Heart right ventricle (tissue), 16 donors: Measurements from ENCODE around the gene ZNRF1. TPM values are rescaled to one million over a fixed set of nuclear protein-coding genes. Genes with fewer than 3 reads are reported as not detected.

Experiments used
- ATAC-seq, 8 donors: fragments of 200-7000 bp; cut with Tn5 transposase; one replicate each; pipeline ENCODE4 v1.9.1; 2020; ENCODE audit warnings: mild to moderate bottlenecking in 8 of 8, moderate library complexity in 8 of 8, moderate number of reproducible peaks in 1 of 8
- DNase-seq, 2 donors: peaks; one replicate each; pipeline ENCODE4 v3.0.0-alpha.2; 2020
- H3K27ac ChIP-seq, 10 donors: fragments of 200-600 bp; sonication (generic) in 2 of 10; one replicate each; pipeline versions ENCODE4 v1.5.0 to v1.8.0; 2020 to 2022; ENCODE audit warnings: mild to moderate bottlenecking in 3 of 10
- H3K27me3 ChIP-seq, 7 donors: fragments of 200-600 bp; one replicate each; pipeline ENCODE4 v1.8.0; 2021 to 2022; ENCODE audit warnings: mild to moderate bottlenecking in 2 of 7
- H3K36me3 ChIP-seq, 9 donors: fragments of 200-600 bp; sonication (generic) in 1 of 9; one replicate each; pipeline versions ENCODE4 v1.5.0 to v1.8.0; 2020 to 2022; ENCODE audit warnings: mild to moderate bottlenecking in 2 of 9
- H3K4me1 ChIP-seq, 9 donors: fragments of 200-600 bp; sonication (generic) in 1 of 9; one replicate each; pipeline versions ENCODE4 v1.5.0 to v1.8.0; 2020 to 2022; ENCODE audit warnings: mild to moderate bottlenecking in 4 of 9
- H3K4me3 ChIP-seq, 10 donors: fragments of 200-600 bp; sonication (generic) in 2 of 10; one replicate each; pipeline versions ENCODE4 v1.5.0 to v1.8.0; 2020 to 2022; ENCODE audit warnings: mild to moderate bottlenecking in 7 of 10, moderate library complexity in 2 of 10
- H3K9me3 ChIP-seq, 11 donors: fragments of 200-600 bp in 10 of 11; sonication (generic) in 2 of 11; one replicate each; pipeline versions ENCODE4 v1.5.0 to v1.8.0; 2013 to 2022; ENCODE audit warnings: mild to moderate bottlenecking in 2 of 11, control low read depth in 1 of 11, moderate library complexity in 1 of 11
- CTCF ChIP-seq, 9 donors: fragments of 200-600 bp; sonication (generic) in 2 of 9; IDR thresholded peaks; one replicate each; pipeline versions ENCODE4 v1.5.0 to v1.8.0; 2021 to 2022; ENCODE audit warnings: antibody characterized with exemption in 9 of 9, mild to moderate bottlenecking in 5 of 9, moderate library complexity in 1 of 9
- WGBS, 2 donors: extraction: QIAGEN DNeasy Blood & Tissue Kit; methylation state at CpG; one replicate each; pipeline ENCODE4 v1.1.7; 2013; ENCODE audit warnings: inconsistent platforms in 1 of 2; 5-methylcytosine and 5-hydroxymethylcytosine counted together
- intact Hi-C, 10 donors: fragments of 100-400 bp; cut with DNase I; formaldehyde crosslinking; loops; one replicate each; pipeline versions ENCODE4 v1.11.1 to v1.14.2; 2022
- polyA plus RNA-seq, 2 donors: library from polyadenylated mRNA; stranded (reverse); fragments of 200-250 nt; gene quantifications; one replicate each; pipeline ENCODE4 v1.2.3, GENCODE V29; 2013
- total RNA-seq, 10 donors: library from RNA; stranded (reverse); fragmentation: NEBNext Ultra II Directional in 3 of 10; extraction: Animal tissue kit (Norgen Biotek cat#: 25700) in 3 of 10; gene quantifications; one replicate each; pipeline versions ENCODE4 v1.2.1 to v1.2.4, GENCODE V29; 2021 to 2023
- donor health status: Arrhythmogenic right ventricular cardiomyopathy.
- donor health status: ischemic (EF 13 %, LVEDD 7.1; RV severe dilation, severe dysfunction).
- donor health status: healthy with polysubstance abuse.
- donor health status: DM: no; HTN: yes; CAD: no.
- donor health status: DM: no; HTN: no; CAD: no.
- donor health status: ischemic (EF 25% LVEDD 6.9; RV normal size, moderate dysfunction).
- donor health status: ischemic (EF 25% LVEDD 5.7; RV mildly dilated, moderate dysfunction).
- donor health status: healthy.
- donor health status: DM: yes; HTN: yes; CAD: no.
- donor health status: Ischemic cardiomyopathy.
- donor health status: ischemic (EF 35%, LVEDD 5.7; RV mildly dilated, moderate dysfunction).
- donor health status: nonischemic (EF 11% LVEDD 7.7; RV severe dilation, severe dysfunction).
- donor health status: DM: yes; HTN: yes; CAD: no.
- donor health status: PGD.
- donor health status: ischemic (EF 29% LVEDD 5.4; RV normal size, mild dysfunction).
- donor health status: nonischemic (EF 23%, LVEDD 6.1; RV moderate dilation, normal function).

ZNRF1 gene
- total and polyA plus RNA-seq, 12 donors, result 13.1 to 30.8 (median 20.8) TPM

DNA sequence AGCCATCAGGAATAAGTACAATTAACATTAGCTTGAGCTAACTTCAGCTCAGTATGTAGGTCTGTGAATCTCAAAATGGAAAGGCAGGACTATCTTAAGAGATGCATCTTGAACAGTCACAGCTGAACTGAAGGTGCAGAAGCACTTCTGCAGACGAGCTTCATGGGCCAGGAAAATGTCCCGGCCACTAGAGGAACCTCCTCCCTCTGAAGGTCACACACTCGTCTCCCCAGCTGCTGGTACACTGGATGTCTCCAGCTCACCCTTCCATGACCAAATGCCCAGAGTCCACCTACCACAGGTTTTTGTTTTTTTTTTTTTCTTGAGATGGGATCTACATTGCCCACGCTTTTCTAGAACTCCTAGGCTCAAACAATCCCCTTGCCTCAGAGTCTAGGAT, 47.1 kb upstream of the ZNRF1 start:
- ATAC-seq, result peak in 1 of 8 donors; percentile 37
- H3K36me3 ChIP-seq, result peaks cover 0 to 100% (median 47%) of the 10 kb centered on the region in 9 donors
- no peaks in the 10 kb centered on the region for H3K4me1 ChIP-seq
- no peak overlapping the region for H3K4me3 ChIP-seq
- 52 to 55% methylated on average over 4 of the region's 4 CpGs for WGBS, 2 donors
- DNase-seq, result no peak
- no peak for TF ChIP-seq CTCF (IDR thresholded peaks at IDR 0.05)
- no peak overlapping the region for H3K27ac ChIP-seq
- intact Hi-C loops, result no loop called here
- no peaks in the 10 kb centered on the region for H3K27me3 ChIP-seq
- no peaks in the 10 kb centered on the region for H3K9me3 ChIP-seq

GRCh38 chr16:74954763-74955162, 44.1 kb upstream of the ZNRF1 start:
- intact Hi-C loops, result no loop called here
- Histone ChIP-seq H3K36me3 (peaks cover 0 to 98% (median 25%) of the 10 kb centered on the region in 9 donors), H3K4me3 (no peak overlapping the region)

GRCh38 chr16:74973304-74973703, 25.5 kb upstream of the ZNRF1 start:
- Histone ChIP-seq H3K9me3 (no peaks in the 10 kb centered on the region), H3K4me3 (no peak overlapping the region), H3K27ac (no peak overlapping the region), H3K27me3 (no peaks in the 10 kb centered on the region), H3K4me1 (no peaks in the 10 kb centered on the region), H3K36me3 (peaks cover 0 to 43% (median 12%) of the 10 kb centered on the region in 9 donors)
- intact Hi-C loops, result no loop called here
- DNase-seq (no peak), ATAC-seq (no peak)
- WGBS, 2 donors, result 88 to 94% methylated on average over 10 of the region's 10 CpGs
- TF ChIP-seq CTCF (IDR thresholded peaks at IDR 0.05), result no peak

More at GRCh38 chr16:74954763-74955162, 44.1 kb upstream of the ZNRF1 start:
- H3K27me3 ChIP-seq, result no peaks in the 10 kb centered on the region
- H3K27ac ChIP-seq, result no peak overlapping the region
- ATAC-seq, result no peak
- 87 to 97% methylated on average over 4 of the region's 4 CpGs for WGBS, 2 donors
- no peaks in the 10 kb centered on the region for H3K4me1 ChIP-seq
- no peak for DNase-seq
- TF ChIP-seq CTCF (IDR thresholded peaks at IDR 0.05), result no peak
- no peaks in the 10 kb centered on the region for H3K9me3 ChIP-seq

DNA sequence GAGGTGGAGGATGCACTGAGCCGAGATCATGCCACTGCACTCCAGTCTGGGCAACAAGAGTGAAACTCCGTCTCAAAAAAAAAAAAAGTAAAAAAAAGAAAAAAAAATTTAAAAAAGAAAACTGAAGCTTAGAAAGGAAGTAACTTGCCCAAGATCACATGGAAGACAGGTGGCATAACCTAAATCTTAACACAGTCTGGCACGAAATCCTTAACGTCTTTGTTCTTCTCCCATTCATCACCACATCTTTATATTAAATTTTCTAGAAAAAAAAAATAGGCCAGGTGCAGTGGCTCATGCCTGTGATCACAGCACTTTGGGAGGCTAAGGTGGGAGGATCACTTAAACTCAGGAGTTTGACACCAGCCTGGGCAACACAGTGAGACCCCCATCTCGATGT, 23.2 kb upstream of the ZNRF1 start:
- H3K27ac ChIP-seq, result no peak overlapping the region
- TF ChIP-seq CTCF (IDR thresholded peaks at IDR 0.05), result no peak
- H3K4me1 ChIP-seq, result no peaks in the 10 kb centered on the region
- ATAC-seq (no peak), DNase-seq (no peak)
- peaks cover 0 to 47% (median 12%) of the 10 kb centered on the region in 9 donors for H3K36me3 ChIP-seq
- H3K9me3 ChIP-seq, result no peaks in the 10 kb centered on the region
- H3K27me3 ChIP-seq, result no peaks in the 10 kb centered on the region
- WGBS, 2 donors, result 91 to 98% methylated on average over 5 of the region's 5 CpGs
- H3K4me3 ChIP-seq, result no peak overlapping the region
- intact Hi-C loops, result no loop called here
